Measurements from ENCODE around the gene ATP6V0E1.
"Not testable (repeated sequence)": the region's sequence is repeated elsewhere in the genome, so short reads cannot be mapped to it uniquely, and the experiment has no call there.

Gene ATP6V0E1

DNA sequence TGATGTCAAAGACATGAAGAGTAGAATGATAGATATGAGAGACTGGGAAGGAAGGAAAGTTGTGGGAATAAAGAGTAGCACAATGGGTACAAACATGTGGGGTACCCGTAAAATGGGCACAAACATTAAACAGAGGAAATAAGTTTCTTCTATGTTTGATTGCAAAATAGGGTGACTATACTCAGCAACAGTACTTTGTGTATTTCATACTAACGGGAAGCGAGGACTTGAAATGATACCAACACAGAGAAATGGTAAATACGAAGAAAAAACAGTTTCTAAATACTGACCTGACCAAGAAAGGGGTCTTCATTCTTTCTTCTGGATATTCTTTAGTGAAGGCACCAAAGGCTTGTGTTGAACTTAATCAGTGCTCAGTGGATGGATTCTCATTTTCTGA, 31.1 kb downstream of the ATP6V0E1 start:
- no peaks in the 10 kb centered on the region for H3K9me3 ChIP-seq (ENCODE audit: control insufficient read depth, low read length)
- no peaks in the 10 kb centered on the region for H3K36me3 ChIP-seq (ENCODE audit: control insufficient read depth, insufficient read depth, low read length)
- H3K4me3 ChIP-seq (ENCODE audit: insufficient read depth, low read depth, low read length, poor library complexity, severe bottlenecking): no peak overlapping the region
- no peaks in the 10 kb centered on the region for H3K27me3 ChIP-seq (replicated peaks; ENCODE audit: control insufficient read depth, insufficient read depth, low read length, poor library complexity, severe bottlenecking)
- no peak overlapping the region for H3K27ac ChIP-seq (ENCODE audit: insufficient read depth, low read length, poor library complexity, severe bottlenecking)
- DNase-seq: no peak
- no peaks in the 10 kb centered on the region for H3K4me1 ChIP-seq (ENCODE audit: control insufficient read depth, insufficient read depth, low read length, poor library complexity, severe bottlenecking)

DNA sequence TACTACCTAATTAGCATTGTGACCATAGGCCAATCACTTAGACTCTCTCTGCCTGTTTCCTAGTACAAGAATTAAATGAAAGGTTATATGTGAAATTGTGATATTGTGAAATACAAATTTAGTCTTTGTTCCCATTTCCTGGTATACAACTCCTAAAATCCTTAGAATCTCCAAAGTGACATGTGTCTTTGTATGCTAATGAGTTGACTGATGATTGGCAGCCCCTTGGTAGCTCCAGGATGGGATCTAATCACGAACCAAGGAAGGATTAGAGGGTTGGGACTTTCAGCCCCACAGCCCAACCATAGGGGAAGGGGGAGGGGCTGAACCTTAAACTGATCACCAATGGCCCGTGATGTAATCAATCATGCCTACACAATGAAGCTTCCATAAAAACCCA, 31.6 kb downstream of the ATP6V0E1 start:
- Histone ChIP-seq H3K9me3 (ENCODE audit: control insufficient read depth, low read length) (no peaks in the 10 kb centered on the region), H3K36me3 (ENCODE audit: control insufficient read depth, insufficient read depth, low read length) (peaks cover 5% of the 10 kb centered on the region), H3K27me3 (replicated peaks; ENCODE audit: control insufficient read depth, insufficient read depth, low read length, poor library complexity, severe bottlenecking) (no peaks in the 10 kb centered on the region), H3K27ac (ENCODE audit: insufficient read depth, low read length, poor library complexity, severe bottlenecking) (no peak overlapping the region), H3K4me3 (ENCODE audit: insufficient read depth, low read depth, low read length, poor library complexity, severe bottlenecking) (no peak overlapping the region), H3K4me1 (ENCODE audit: control insufficient read depth, insufficient read depth, low read length, poor library complexity, severe bottlenecking) (no peaks in the 10 kb centered on the region)
- DNase-seq: no peak

DNA sequence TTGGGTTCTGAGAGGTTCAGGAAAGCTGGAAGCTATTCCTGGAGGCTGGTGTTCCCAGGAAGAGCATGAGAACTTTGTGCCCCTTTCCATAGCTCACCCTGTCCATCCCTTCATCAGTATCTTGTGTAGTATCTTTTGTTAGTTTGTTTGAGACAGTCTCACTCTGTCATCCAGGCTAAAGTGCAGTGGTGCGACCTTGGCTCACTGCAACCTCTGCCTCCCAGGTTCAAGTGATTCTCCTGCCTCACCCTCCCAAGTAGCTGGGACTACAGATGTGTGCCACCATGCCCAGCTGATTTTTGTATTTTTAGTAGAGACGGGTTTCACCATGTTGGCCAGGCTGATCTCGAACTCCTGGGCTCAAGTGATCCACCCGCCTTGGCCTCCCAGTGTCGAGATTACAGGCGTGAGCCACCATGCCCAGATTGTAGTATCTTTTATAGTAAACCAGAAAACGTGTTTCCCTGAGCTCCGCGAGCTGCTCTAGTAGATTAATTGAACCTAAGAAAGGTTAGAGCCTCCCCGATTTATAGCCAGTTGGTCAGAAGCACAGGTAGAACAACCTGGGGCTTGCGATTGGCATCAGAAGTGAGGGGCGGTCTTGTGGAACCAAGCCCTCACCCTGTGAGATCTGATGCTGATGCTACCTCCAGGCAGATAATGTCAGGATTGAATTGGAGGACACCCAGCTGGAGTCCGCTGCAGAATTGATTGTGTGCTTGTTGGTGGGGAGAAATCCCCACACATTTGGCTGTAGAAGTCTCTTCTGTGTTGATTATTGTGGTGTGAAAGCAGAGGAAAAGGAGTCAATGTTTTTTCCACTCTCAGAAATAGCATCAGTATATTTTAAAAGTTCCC, 32.3 kb downstream of the ATP6V0E1 start:
- H3K27me3 ChIP-seq (replicated peaks; ENCODE audit: control insufficient read depth, insufficient read depth, low read length, poor library complexity, severe bottlenecking): no peaks in the 10 kb centered on the region
- peaks cover 10% of the 10 kb centered on the region for H3K36me3 ChIP-seq (ENCODE audit: control insufficient read depth, insufficient read depth, low read length)
- H3K9me3 ChIP-seq (ENCODE audit: control insufficient read depth, low read length): no peaks in the 10 kb centered on the region
- no peak for DNase-seq
- no peak overlapping the region for H3K4me3 ChIP-seq (ENCODE audit: insufficient read depth, low read depth, low read length, poor library complexity, severe bottlenecking)
- no peaks in the 10 kb centered on the region for H3K4me1 ChIP-seq (ENCODE audit: control insufficient read depth, insufficient read depth, low read length, poor library complexity, severe bottlenecking)
- H3K27ac ChIP-seq (ENCODE audit: insufficient read depth, low read length, poor library complexity, severe bottlenecking): no peak overlapping the region

DNA sequence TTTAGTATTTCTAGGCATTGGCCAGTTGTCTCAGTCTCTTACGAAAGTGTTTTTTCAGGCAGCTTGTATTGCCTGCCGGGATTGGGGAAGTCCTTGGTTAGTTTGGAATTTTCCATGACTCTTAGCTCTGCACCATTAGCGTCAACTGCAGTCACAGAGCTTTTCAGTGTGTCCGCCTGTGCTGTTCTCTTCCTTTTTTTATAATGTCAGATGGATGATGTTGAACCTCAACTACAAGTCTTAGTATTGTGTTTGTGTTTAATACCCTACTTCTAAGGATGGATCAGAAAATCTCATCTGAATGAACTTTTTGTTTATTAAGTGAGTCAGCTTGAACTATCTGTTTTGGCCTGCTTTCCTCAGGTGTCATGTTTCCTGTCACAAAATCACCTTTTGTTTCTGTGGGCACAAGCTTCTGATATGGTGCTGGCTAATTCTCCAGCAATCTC, 33.1 kb downstream of the ATP6V0E1 start:
- no peaks in the 10 kb centered on the region for H3K4me1 ChIP-seq (ENCODE audit: control insufficient read depth, insufficient read depth, low read length, poor library complexity, severe bottlenecking)
- H3K9me3 ChIP-seq (ENCODE audit: control insufficient read depth, low read length): no peaks in the 10 kb centered on the region
- H3K27ac ChIP-seq (ENCODE audit: insufficient read depth, low read length, poor library complexity, severe bottlenecking): no peak overlapping the region
- H3K4me3 ChIP-seq (ENCODE audit: insufficient read depth, low read depth, low read length, poor library complexity, severe bottlenecking): no peak overlapping the region
- DNase-seq: no peak
- no peaks in the 10 kb centered on the region for H3K27me3 ChIP-seq (replicated peaks; ENCODE audit: control insufficient read depth, insufficient read depth, low read length, poor library complexity, severe bottlenecking)
- peaks cover 14% of the 10 kb centered on the region for H3K36me3 ChIP-seq (ENCODE audit: control insufficient read depth, insufficient read depth, low read length)

DNA sequence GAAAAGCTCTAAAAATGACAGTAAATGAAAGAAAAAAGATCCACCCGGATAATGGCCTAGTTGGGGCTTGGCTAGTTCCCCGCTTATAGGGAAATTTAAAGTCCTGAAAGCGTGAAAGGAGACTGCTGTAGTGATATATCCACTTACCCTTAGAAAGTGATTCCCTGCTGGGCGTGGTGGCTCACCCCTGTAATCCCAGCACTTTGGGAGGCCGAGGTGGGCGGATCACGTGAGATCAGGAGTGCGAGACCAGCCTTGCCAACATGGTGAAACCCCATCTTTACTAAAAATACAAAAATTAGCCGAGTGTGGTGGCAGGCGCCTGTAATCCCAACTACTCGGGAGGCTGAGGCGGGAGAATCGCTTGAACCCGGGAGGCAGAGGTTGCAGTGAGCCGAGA, 33.5 kb downstream of the ATP6V0E1 start:
- H3K9me3 ChIP-seq (ENCODE audit: control insufficient read depth, low read length); DNase-seq; H3K4me1 ChIP-seq (ENCODE audit: control insufficient read depth, insufficient read depth, low read length, poor library complexity, severe bottlenecking); H3K27ac ChIP-seq (ENCODE audit: insufficient read depth, low read length, poor library complexity, severe bottlenecking); H3K27me3 ChIP-seq (replicated peaks; ENCODE audit: control insufficient read depth, insufficient read depth, low read length, poor library complexity, severe bottlenecking); H3K4me3 ChIP-seq (ENCODE audit: insufficient read depth, low read depth, low read length, poor library complexity, severe bottlenecking): not testable (repeated sequence)
- peaks cover 14% of the 10 kb centered on the region for H3K36me3 ChIP-seq (ENCODE audit: control insufficient read depth, insufficient read depth, low read length)

DNA sequence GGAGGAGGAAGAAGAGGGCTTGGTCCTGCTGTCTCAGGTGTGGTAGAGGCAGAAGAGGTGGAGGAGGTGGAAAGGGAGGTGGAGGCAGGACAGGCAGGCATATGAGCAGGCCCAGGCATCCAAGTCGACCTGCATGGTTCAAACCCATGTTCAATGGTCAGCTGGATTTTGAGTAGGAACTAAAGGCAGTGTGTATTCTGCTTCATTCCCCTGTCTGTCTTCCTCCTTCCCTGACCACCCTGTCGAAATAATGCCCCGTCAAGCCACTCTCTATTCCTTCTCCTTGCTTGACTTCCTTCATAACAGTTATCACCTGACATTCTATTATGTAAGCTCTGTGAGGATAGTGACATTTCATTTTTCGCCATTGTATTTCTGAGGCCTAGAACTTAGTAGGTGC, 34.8 kb downstream of the ATP6V0E1 start:
- Histone ChIP-seq H3K9me3 (ENCODE audit: control insufficient read depth, low read length) (no peaks in the 10 kb centered on the region), H3K4me1 (ENCODE audit: control insufficient read depth, insufficient read depth, low read length, poor library complexity, severe bottlenecking) (no peaks in the 10 kb centered on the region), H3K27me3 (replicated peaks; ENCODE audit: control insufficient read depth, insufficient read depth, low read length, poor library complexity, severe bottlenecking) (no peaks in the 10 kb centered on the region), H3K4me3 (ENCODE audit: insufficient read depth, low read depth, low read length, poor library complexity, severe bottlenecking) (no peak overlapping the region), H3K27ac (ENCODE audit: insufficient read depth, low read length, poor library complexity, severe bottlenecking) (no peak overlapping the region), H3K36me3 (ENCODE audit: control insufficient read depth, insufficient read depth, low read length) (peaks cover 14% of the 10 kb centered on the region)
- no peak for DNase-seq

DNA sequence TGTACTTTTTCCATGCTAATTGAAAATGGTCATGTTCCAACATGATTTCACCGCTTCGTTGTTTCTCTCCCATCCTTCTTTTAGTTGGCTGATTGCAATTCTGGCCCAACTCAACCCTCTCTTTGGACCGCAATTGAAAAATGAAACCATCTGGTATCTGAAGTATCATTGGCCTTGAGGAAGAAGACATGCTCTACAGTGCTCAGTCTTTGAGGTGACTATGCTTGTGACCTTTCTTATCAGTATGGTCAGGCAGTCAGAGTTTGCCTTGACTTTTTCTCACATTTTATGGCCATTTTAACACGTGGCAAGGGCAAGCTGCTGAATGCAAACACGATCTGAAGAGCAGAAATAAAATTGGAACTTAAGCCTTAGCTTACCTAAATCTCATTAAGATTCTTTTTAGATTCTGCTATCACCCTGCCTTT, 36.6 kb downstream of the ATP6V0E1 start:
- H3K27ac ChIP-seq (ENCODE audit: insufficient read depth, low read length, poor library complexity, severe bottlenecking): no peak overlapping the region

DNA sequence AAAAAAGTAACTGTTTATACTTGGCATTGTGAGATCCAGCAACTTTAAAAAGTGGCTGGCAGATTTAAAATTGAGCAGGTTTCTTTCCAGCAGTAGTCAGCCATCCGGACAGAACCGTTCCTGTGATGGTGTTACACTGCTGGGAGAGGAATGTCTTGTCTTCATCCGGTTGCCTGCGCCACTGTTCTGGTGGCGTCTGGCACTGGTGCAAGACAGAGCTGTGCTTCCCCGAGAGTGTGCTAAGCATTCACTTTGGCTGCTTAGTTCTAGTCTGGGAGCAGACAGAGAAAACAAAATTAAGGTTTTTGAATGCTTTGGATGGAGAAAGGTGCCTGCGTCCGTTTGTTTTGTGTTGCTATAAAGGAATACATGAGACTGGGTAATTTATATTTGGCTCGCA, 37.1 kb downstream of the ATP6V0E1 start:
- Histone ChIP-seq H3K9me3 (ENCODE audit: control insufficient read depth, low read length) (no peaks in the 10 kb centered on the region), H3K4me3 (ENCODE audit: insufficient read depth, low read depth, low read length, poor library complexity, severe bottlenecking) (no peak overlapping the region), H3K27ac (ENCODE audit: insufficient read depth, low read length, poor library complexity, severe bottlenecking) (no peak overlapping the region), H3K36me3 (ENCODE audit: control insufficient read depth, insufficient read depth, low read length) (peaks cover 14% of the 10 kb centered on the region), H3K4me1 (ENCODE audit: control insufficient read depth, insufficient read depth, low read length, poor library complexity, severe bottlenecking) (no peaks in the 10 kb centered on the region), H3K27me3 (replicated peaks; ENCODE audit: control insufficient read depth, insufficient read depth, low read length, poor library complexity, severe bottlenecking) (no peaks in the 10 kb centered on the region)
- DNase-seq: no peak

More for the DNA sequence above, 36.6 kb downstream of the ATP6V0E1 start:
- no peak for DNase-seq
- no peaks in the 10 kb centered on the region for H3K27me3 ChIP-seq (replicated peaks; ENCODE audit: control insufficient read depth, insufficient read depth, low read length, poor library complexity, severe bottlenecking)
- no peaks in the 10 kb centered on the region for H3K4me1 ChIP-seq (ENCODE audit: control insufficient read depth, insufficient read depth, low read length, poor library complexity, severe bottlenecking)
- no peaks in the 10 kb centered on the region for H3K9me3 ChIP-seq (ENCODE audit: control insufficient read depth, low read length)
- peaks cover 14% of the 10 kb centered on the region for H3K36me3 ChIP-seq (ENCODE audit: control insufficient read depth, insufficient read depth, low read length)
- no peak overlapping the region for H3K4me3 ChIP-seq (ENCODE audit: insufficient read depth, low read depth, low read length, poor library complexity, severe bottlenecking)

DNA sequence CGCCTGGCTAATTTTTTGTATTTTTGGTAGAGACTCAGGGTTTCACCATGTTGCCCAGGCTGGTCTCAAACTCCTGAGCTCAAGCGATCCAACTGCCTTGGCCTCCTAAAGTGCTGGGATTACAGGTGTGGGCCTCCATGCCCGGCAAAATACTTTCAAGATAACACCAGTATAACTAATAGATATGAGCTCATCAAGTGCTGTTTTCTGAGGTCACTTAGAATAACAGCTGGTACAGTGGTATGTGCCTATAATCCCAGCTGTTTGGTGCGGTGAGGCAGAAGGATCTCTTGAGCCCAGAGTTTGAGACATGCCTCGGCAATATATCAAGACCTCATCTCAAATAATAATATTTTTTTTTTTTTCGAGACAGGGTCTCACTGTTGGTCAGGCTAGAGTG, 42.1 kb downstream of the ATP6V0E1 start:
- no peak for DNase-seq
- Histone ChIP-seq H3K4me1 (ENCODE audit: control insufficient read depth, insufficient read depth, low read length, poor library complexity, severe bottlenecking) (peaks cover 9% of the 10 kb centered on the region), H3K27me3 (replicated peaks; ENCODE audit: control insufficient read depth, insufficient read depth, low read length, poor library complexity, severe bottlenecking) (no peaks in the 10 kb centered on the region), H3K4me3 (ENCODE audit: insufficient read depth, low read depth, low read length, poor library complexity, severe bottlenecking) (no peak overlapping the region), H3K27ac (ENCODE audit: insufficient read depth, low read length, poor library complexity, severe bottlenecking) (no peak overlapping the region), H3K36me3 (ENCODE audit: control insufficient read depth, insufficient read depth, low read length) (peaks cover 5% of the 10 kb centered on the region), H3K9me3 (ENCODE audit: control insufficient read depth, low read length) (no peaks in the 10 kb centered on the region)

DNA sequence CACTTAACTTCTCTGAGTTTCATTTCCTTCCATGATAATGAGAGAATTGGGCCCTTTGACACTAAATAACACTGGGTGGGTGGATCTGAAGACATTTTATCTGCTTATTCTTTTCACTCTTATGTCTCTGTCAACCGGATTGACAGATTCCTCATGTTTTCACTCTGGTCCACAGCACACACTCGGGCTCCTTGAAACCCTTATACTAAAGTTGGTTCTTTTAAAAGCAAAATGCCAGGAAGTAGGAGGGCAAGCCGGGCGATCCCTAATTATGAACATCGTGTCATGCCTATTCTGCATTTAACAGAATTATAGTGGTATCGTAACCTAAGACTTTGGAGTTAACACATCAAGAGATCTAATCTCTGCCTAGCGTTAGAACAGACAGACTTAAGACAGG, 44.3 kb downstream of the ATP6V0E1 start:
- no peak for DNase-seq
- H3K36me3 ChIP-seq (ENCODE audit: control insufficient read depth, insufficient read depth, low read length): no peaks in the 10 kb centered on the region
- no peaks in the 10 kb centered on the region for H3K27me3 ChIP-seq (replicated peaks; ENCODE audit: control insufficient read depth, insufficient read depth, low read length, poor library complexity, severe bottlenecking)
- H3K4me1 ChIP-seq (ENCODE audit: control insufficient read depth, insufficient read depth, low read length, poor library complexity, severe bottlenecking): peaks cover 9% of the 10 kb centered on the region
- H3K27ac ChIP-seq (ENCODE audit: insufficient read depth, low read length, poor library complexity, severe bottlenecking): no peak overlapping the region
- H3K4me3 ChIP-seq (ENCODE audit: insufficient read depth, low read depth, low read length, poor library complexity, severe bottlenecking): no peak overlapping the region
- H3K9me3 ChIP-seq (ENCODE audit: control insufficient read depth, low read length): no peaks in the 10 kb centered on the region
